ENCODE measurements around the gene EFCAB11. TPM values are rescaled to one million over a fixed set of nuclear protein-coding genes. Genes with fewer than 3 reads are reported as not detected.

EFCAB11 gene
- total RNA-seq, 1 donor from 2014 or later = 3.6 TPM

GRCh38 chr14:89750908-89751392, 203.6 kb downstream of the EFCAB11 start:
- no peak for DNase-seq
- intact Hi-C loops (cut with micrococcal nuclease) = no loop called here
- no peak for ATAC-seq

GRCh38 chr14:89750281-89750755, 204.2 kb downstream of the EFCAB11 start:
- peak; percentile 73 for ATAC-seq
- intact Hi-C loops (cut with micrococcal nuclease) = no loop called here
- DNase-seq = no peak

GRCh38 chr14:89748004-89748403, 206.5 kb downstream of the EFCAB11 start:
- DNase-seq = no peak
- intact Hi-C loops (cut with micrococcal nuclease) = no loop called here
- ATAC-seq = no peak

GRCh38 chr14:89747126-89747525, 207.4 kb downstream of the EFCAB11 start:
- ATAC-seq (no peak), DNase-seq (no peak)
- intact Hi-C loops (cut with micrococcal nuclease) = no loop called here

GRCh38 chr14:89746654-89747053, 207.9 kb downstream of the EFCAB11 start:
- DNase-seq (no peak), ATAC-seq (no peak)
- intact Hi-C loops (cut with micrococcal nuclease) = no loop called here

GRCh38 chr14:89746135-89746534, 208.4 kb downstream of the EFCAB11 start:
- ATAC-seq (no peak), DNase-seq (no peak)
- intact Hi-C loops (cut with micrococcal nuclease) = no loop called here

Other genes starting within 250 kb of the EFCAB11 start
- gene TDP1, start 1.2 kb upstream of the EFCAB11 start, total RNA-seq = 4.8 TPM
- gene KCNK13, start 107.3 kb upstream of the EFCAB11 start, total RNA-seq = 4.5 TPM